ENCODE results near the gene MAN2B1. TPM values are rescaled to one million over a fixed set of nuclear protein-coding genes. Genes with fewer than 3 reads are reported as not detected.
A peak's percentile ranks its signal among the peaks of the same experiment; 100 is the strongest.

MAN2B1 gene
- total RNA-seq, 1 donor from 2014 or later = 109 TPM

- H3K27ac Mint-ChIP-seq = no peak overlapping the region
- H3K4me3 Mint-ChIP-seq = peak overlapping the region; percentile 89
- H3K36me3 Mint-ChIP-seq = peaks cover 7% of the 10 kb centered on the region
- no peaks in the 10 kb centered on the region for H3K27me3 Mint-ChIP-seq (ENCODE audit: low read depth)
- TF ChIP-seq CTCF (IDR thresholded peaks at IDR 0.05; ENCODE audit: unreplicated experiment) = no peak
- H3K9me3 Mint-ChIP-seq = no peaks in the 10 kb centered on the region
- no peak for DNase-seq (ENCODE audit: low spot score in 2 of 2, unreplicated experiment in 2 of 2)
- H3K4me1 Mint-ChIP-seq = peaks cover 6% of the 10 kb centered on the region
Observed at GRCh38 chr19:12695096-12695495, 28.6 kb upstream of the MAN2B1 start.

- no peak for DNase-seq (ENCODE audit: low spot score in 2 of 2, unreplicated experiment in 2 of 2)
- H3K36me3 Mint-ChIP-seq = peaks cover 7% of the 10 kb centered on the region
- no peaks in the 10 kb centered on the region for H3K9me3 Mint-ChIP-seq
- H3K4me3 Mint-ChIP-seq = peak overlapping the region; percentile 89
- H3K27ac Mint-ChIP-seq = no peak overlapping the region
- peaks cover 6% of the 10 kb centered on the region for H3K4me1 Mint-ChIP-seq
- TF ChIP-seq CTCF (IDR thresholded peaks at IDR 0.05; ENCODE audit: unreplicated experiment) = no peak
- H3K27me3 Mint-ChIP-seq (ENCODE audit: low read depth) = no peaks in the 10 kb centered on the region
Observed at GRCh38 chr19:12694641-12695040, 28.1 kb upstream of the MAN2B1 start.

GRCh38 chr19:12692960-12693359 is 26.4 kb upstream of the MAN2B1 start:
- peaks cover 2% of the 10 kb centered on the region for H3K36me3 Mint-ChIP-seq
- H3K4me1 Mint-ChIP-seq = peaks cover 6% of the 10 kb centered on the region
- H3K9me3 Mint-ChIP-seq = no peaks in the 10 kb centered on the region
- H3K27ac Mint-ChIP-seq = no peak overlapping the region
- no peaks in the 10 kb centered on the region for H3K27me3 Mint-ChIP-seq (ENCODE audit: low read depth)
- TF ChIP-seq CTCF (IDR thresholded peaks at IDR 0.05; ENCODE audit: unreplicated experiment) = no peak
- DNase-seq (ENCODE audit: low spot score in 2 of 2, unreplicated experiment in 2 of 2) = no peak
- H3K4me3 Mint-ChIP-seq = no peak overlapping the region

- TF ChIP-seq CTCF (IDR thresholded peaks at IDR 0.05; ENCODE audit: unreplicated experiment) = no peak
- DNase-seq (ENCODE audit: low spot score in 2 of 2, unreplicated experiment in 2 of 2) = no peak
- Mint-ChIP-seq H3K9me3 (no peaks in the 10 kb centered on the region), H3K27ac (no peak overlapping the region), H3K27me3 (ENCODE audit: low read depth) (no peaks in the 10 kb centered on the region), H3K4me1 (no peaks in the 10 kb centered on the region), H3K4me3 (no peak overlapping the region), H3K36me3 (no peaks in the 10 kb centered on the region)
Observed at GRCh38 chr19:12689581-12690216, 23.2 kb upstream of the MAN2B1 start.

GRCh38 chr19:12689012-12689411 is 22.5 kb upstream of the MAN2B1 start:
- Mint-ChIP-seq H3K27me3 (ENCODE audit: low read depth) (no peaks in the 10 kb centered on the region), H3K4me1 (no peaks in the 10 kb centered on the region), H3K27ac (no peak overlapping the region), H3K4me3 (no peak overlapping the region), H3K36me3 (no peaks in the 10 kb centered on the region), H3K9me3 (no peaks in the 10 kb centered on the region)
- DNase-seq (ENCODE audit: low spot score in 2 of 2, unreplicated experiment in 2 of 2) = no peak
- no peak for TF ChIP-seq CTCF (IDR thresholded peaks at IDR 0.05; ENCODE audit: unreplicated experiment)
